IMR-90 (cell line): ENCODE results near the gene BPIFB2. TPM values are rescaled to one million over a fixed set of nuclear protein-coding genes. Genes with fewer than 3 reads are reported as not detected.
"Not testable (repeated sequence)": the region's sequence is repeated elsewhere in the genome, so short reads cannot be mapped to it uniquely, and the experiment has no call there.

Source experiments
- ATAC-seq: fragments of 200-7000 bp; cut with Tn5 transposase; 2 replicates; pipeline ENCODE4 v1.9.1; 2020; ENCODE audit warnings: low read depth, mild to moderate bottlenecking, moderate library complexity
- BruUV-seq: library from RNA; stranded (reverse); fragments of 400-500 nt; replicated peaks from 2 replicates; lab custom pipeline; 2021; lab: Mats Ljungman, UMichigan
- CTCF ChIA-PET: fragments of 300-600 bp; formaldehyde crosslinking; extraction: SDS; loops from one replicate; lab custom pipeline; 2021; ENCODE audit warnings: antibody characterized with exemption; lab: Yijun Ruan, JAX
- POLR2A ChIA-PET: fragments of 300-600 bp; sonication (Branson Sonifier 250); formaldehyde crosslinking; loops from one replicate; lab custom pipeline; 2022; ENCODE audit warnings: antibody characterized with exemption; ENCODE audit not compliant: unreplicated experiment; lab: Charles Lee
- DNase-seq: peaks from one replicate; pipeline ENCODE4 v3.0.0; 2013
- H2AFZ ChIP-seq: replicated peaks from 2 replicates; pipeline ENCODE3; 2013; ENCODE audit warnings: low read length, mild to moderate bottlenecking; ENCODE audit not compliant: poor library complexity
- H2AK5ac ChIP-seq: 2 replicates; pipeline ENCODE4 v1.6.1; 2013; ENCODE audit warnings: low read depth, low read length, inconsistent platforms
- H2AK9ac ChIP-seq: replicated peaks from 2 replicates; pipeline ENCODE3; 2013; ENCODE audit warnings: mild to moderate bottlenecking, low read depth, low read length, moderate library complexity; ENCODE audit not compliant: poor library complexity
- H2BK120ac ChIP-seq: 2 replicates; pipeline ENCODE4 v1.6.1; 2013; ENCODE audit warnings: low read depth, low read length, inconsistent platforms
- H2BK15ac ChIP-seq: 3 replicates; pipeline ENCODE4 v1.6.1; 2013; ENCODE audit warnings: low read depth, low read length, inconsistent platforms
- H2BK20ac ChIP-seq: 2 replicates; pipeline ENCODE4 v1.6.1; 2013; ENCODE audit warnings: low read depth, mild to moderate bottlenecking, inconsistent platforms, low read length, moderate library complexity
- H2BK5ac ChIP-seq: 2 replicates; pipeline ENCODE4 v1.6.1; 2013; ENCODE audit warnings: mild to moderate bottlenecking, low read depth, low read length, inconsistent platforms; ENCODE audit not compliant: poor library complexity, severe bottlenecking
- H3K14ac ChIP-seq: replicated peaks from 2 replicates; pipeline ENCODE4 v1.6.1; 2013; ENCODE audit warnings: low read depth, low read length, inconsistent platforms
- H3K18ac ChIP-seq: 2 replicates; pipeline ENCODE4 v1.6.1; 2013; ENCODE audit warnings: low read depth, low read length, control low read depth
- H3K23ac ChIP-seq: 2 replicates; pipeline ENCODE4 v1.6.1; 2013; ENCODE audit warnings: low read depth, low read length, inconsistent platforms
- H3K27ac ChIP-seq: 2 replicates; pipeline ENCODE4 v1.5.1; 2013; ENCODE audit warnings: mild to moderate bottlenecking, control low read depth, low read length; ENCODE audit not compliant: insufficient read depth
- H3K27me3 ChIP-seq: 2 replicates; pipeline ENCODE4 v1.6.1; 2013; ENCODE audit warnings: low read length; ENCODE audit not compliant: control insufficient read depth, insufficient read depth
- H3K36me3 ChIP-seq: 2 replicates; pipeline ENCODE4 v1.6.1; 2013; ENCODE audit warnings: low read length, mixed read lengths; ENCODE audit not compliant: control insufficient read depth, insufficient read depth
- H3K4ac ChIP-seq: 2 replicates; pipeline ENCODE4 v1.6.1; 2013; ENCODE audit warnings: low read depth, low read length, inconsistent platforms
- H3K4me1 ChIP-seq: 2 replicates; pipeline ENCODE4 v1.6.1; 2013; ENCODE audit warnings: low read length, mixed read lengths; ENCODE audit not compliant: control insufficient read depth, insufficient read depth
- H3K4me2 ChIP-seq: 2 replicates; pipeline ENCODE4 v1.6.1; 2013; ENCODE audit warnings: low read depth, mild to moderate bottlenecking, control low read depth, low read length, moderate library complexity
- H3K4me3 ChIP-seq: 2 replicates; pipeline ENCODE4 v1.5.1; 2013; ENCODE audit warnings: low read depth, mild to moderate bottlenecking, control low read depth, low read length, moderate library complexity; ENCODE audit not compliant: insufficient read depth
- H3K56ac ChIP-seq: 2 replicates; pipeline ENCODE4 v1.6.1; 2013; ENCODE audit warnings: low read length, inconsistent platforms; ENCODE audit not compliant: insufficient read depth; ENCODE audit errors: extremely low read depth
- H3K79me1 ChIP-seq, 2 experiments: 2 replicates each; pipeline ENCODE4 v1.6.1; 2013; ENCODE audit warnings: low read length in 2 of 2, inconsistent platforms in 1 of 2, low read depth in 1 of 2
- H3K9ac ChIP-seq: 2 replicates; pipeline ENCODE4 v1.6.1; 2013; ENCODE audit warnings: low read depth, low read length, control low read depth
- H3K9me1 ChIP-seq: 2 replicates; pipeline ENCODE4 v1.6.1; 2013; ENCODE audit warnings: low read length, inconsistent platforms; ENCODE audit not compliant: insufficient read depth
- H3K9me3 ChIP-seq: 2 replicates; pipeline ENCODE4 v1.6.1; 2013; ENCODE audit warnings: low read length; ENCODE audit not compliant: control insufficient read depth, insufficient read depth
- H4K20me1 ChIP-seq: 2 replicates; pipeline ENCODE4 v1.6.1; 2013; ENCODE audit warnings: low read length, inconsistent platforms; ENCODE audit not compliant: insufficient read depth
- H4K5ac ChIP-seq: 2 replicates; pipeline ENCODE4 v1.6.1; 2013; ENCODE audit warnings: mild to moderate bottlenecking, low read depth, low read length, control low read depth
- H4K8ac ChIP-seq, 2 experiments: 2 replicates each; pipeline ENCODE4 v1.6.1; 2013; ENCODE audit warnings: low read depth in 2 of 2, low read length in 2 of 2, control low read depth in 1 of 2, inconsistent platforms in 1 of 2
- H4K91ac ChIP-seq: 2 replicates; pipeline ENCODE4 v1.6.1; 2013; ENCODE audit warnings: low read depth, low read length, inconsistent platforms; ENCODE audit not compliant: insufficient read depth
- CHD1 ChIP-seq: IDR thresholded peaks from 2 replicates; pipeline ENCODE4 v1.6.1; 2012; ENCODE audit warnings: low read depth, low read length, improper control_type of control experiment
- RCOR1 ChIP-seq: IDR thresholded peaks from 2 replicates; pipeline ENCODE4 v1.6.1; 2012; ENCODE audit warnings: mild to moderate bottlenecking, low read length, improper control_type of control experiment; ENCODE audit not compliant: insufficient replicate concordance
- WGBS, 2 experiments: methylation state at CpG; one replicate each; pipeline versions ENCODE4 v1.1.5 to v1.1.7; 2013; ENCODE audit warnings: missing lambda C conversion rate in 2 of 2; ENCODE audit not compliant: insufficient read length in 1 of 2; ENCODE audit errors: extremely low coverage in 2 of 2; 5-methylcytosine and 5-hydroxymethylcytosine counted together
- dilution Hi-C: fragments of 300-500 bp; cut with HindIII; formaldehyde crosslinking; loops from one replicate; pipeline ENCODE4 v1.14.3; 2018; ENCODE audit warnings: low sequenced_read_pairs; ENCODE audit not compliant: unreplicated experiment
- in situ Hi-C: fragments of 300-500 bp; cut with MboI; formaldehyde crosslinking; loops from 3 replicates; pipeline ENCODE4 v1.14.3; 2019; ENCODE audit warnings: low sequenced_read_pairs, inconsistent platforms, mixed read lengths
- intact Hi-C: fragments of 100-400 bp; cut with micrococcal nuclease; formaldehyde crosslinking; loops from 2 replicates; pipeline ENCODE4 v1.10.0; 2022
- polyA plus RNA-seq, 3 experiments: library from polyadenylated mRNA; depleted of rRNA; stranded (reverse); fragments of >200 nt; gene quantifications; 2 replicates each; pipeline ENCODE4 v1.2.3, GENCODE V29; 2012; ENCODE audit warnings: low replicate concordance in 1 of 3
- total RNA-seq: library from RNA; depleted of rRNA; stranded (reverse); fragments of >200 nt; gene quantifications from 2 replicates; pipeline ENCODE4 v1.2.3, GENCODE V29; 2012
- TF ChIP-seq, protein P1 (sequence below): fragments of 150-350 bp; IDR thresholded peaks from 2 replicates; pipeline ENCODE4 v1.6.1; 2016; ENCODE audit warnings: low read depth, mild to moderate bottlenecking, low read length, moderate library complexity, borderline replicate concordance

Gene BPIFB2
- total and polyA plus RNA-seq, 2 of the 4 experiments (the other 2 are of a cell fraction) = not detected

DNA sequence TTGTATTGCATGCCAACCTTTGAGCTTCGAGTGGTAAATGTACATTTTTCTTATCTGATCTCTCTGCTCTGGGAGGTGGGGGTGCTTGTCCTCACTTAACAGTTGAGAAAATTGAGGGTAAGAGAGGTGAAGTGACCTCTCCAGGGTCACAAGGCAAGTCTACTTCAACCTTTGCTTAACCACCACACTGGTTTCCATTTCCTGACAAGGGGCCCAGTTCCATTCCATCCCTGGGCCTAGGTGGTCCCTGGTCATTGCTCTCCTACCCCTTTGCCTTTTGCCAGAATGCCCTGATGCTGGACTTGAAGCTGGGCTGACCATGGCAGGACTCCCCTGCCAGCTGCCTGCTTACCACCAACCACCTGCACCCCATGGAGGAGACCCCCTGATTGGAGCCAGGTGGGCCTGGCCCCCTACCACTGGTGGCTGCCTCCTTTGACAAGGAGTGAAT lies 36.3 kb downstream of the BPIFB2 start:
- no TSS peak for BruUV-seq
- H2AK9ac ChIP-seq = no peak overlapping the region
- ChIA-PET POLR2A (no interaction called here), CTCF (no interaction called here)
- no peak overlapping the region for H3K56ac ChIP-seq
- no peaks in the 10 kb centered on the region for H3K79me1 ChIP-seq
- H3K18ac ChIP-seq = no peak overlapping the region
- no peak overlapping the region for H3K4me2 ChIP-seq
- H3K4ac ChIP-seq = no peak overlapping the region
- no peaks in the 10 kb centered on the region for H3K36me3 ChIP-seq
- no peak overlapping the region for H4K91ac ChIP-seq
- no peaks in the 10 kb centered on the region for H3K27me3 ChIP-seq
- no peak overlapping the region for H2BK20ac ChIP-seq
- in situ Hi-C loops = no loop called here
- no peaks in the 10 kb centered on the region for H3K9me1 ChIP-seq
- no CpG with 5 or more reads among the region's 1 CpG for WGBS, 2 experiments
- H3K27ac ChIP-seq = no peak overlapping the region
- H4K5ac ChIP-seq = no peak overlapping the region
- no peak overlapping the region for H3K23ac ChIP-seq
- H4K8ac ChIP-seq = no peak overlapping the region
- DNase-seq (no peak), ATAC-seq (no peak)
- H3K4me1 ChIP-seq = no peaks in the 10 kb centered on the region
- no peak for TF ChIP-seq CHD1
- TF ChIP-seq, protein P1, sequence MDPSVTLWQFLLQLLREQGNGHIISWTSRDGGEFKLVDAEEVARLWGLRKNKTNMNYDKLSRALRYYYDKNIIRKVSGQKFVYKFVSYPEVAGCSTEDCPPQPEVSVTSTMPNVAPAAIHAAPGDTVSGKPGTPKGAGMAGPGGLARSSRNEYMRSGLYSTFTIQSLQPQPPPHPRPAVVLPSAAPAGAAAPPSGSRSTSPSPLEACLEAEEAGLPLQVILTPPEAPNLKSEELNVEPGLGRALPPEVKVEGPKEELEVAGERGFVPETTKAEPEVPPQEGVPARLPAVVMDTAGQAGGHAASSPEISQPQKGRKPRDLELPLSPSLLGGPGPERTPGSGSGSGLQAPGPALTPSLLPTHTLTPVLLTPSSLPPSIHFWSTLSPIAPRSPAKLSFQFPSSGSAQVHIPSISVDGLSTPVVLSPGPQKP = no peak
- no peak for TF ChIP-seq RCOR1
- H2BK5ac ChIP-seq = no peak overlapping the region
- intact Hi-C loops = no loop called here
- H2BK15ac ChIP-seq = no peak overlapping the region
- no peak overlapping the region for H2BK120ac ChIP-seq
- no peak overlapping the region for H3K9ac ChIP-seq
- H3K9me3 ChIP-seq = 0 out of 2 replicates have a peak, but pooled peaks cover 2% of the 10 kb centered on the region
- no peaks in the 10 kb centered on the region for H4K20me1 ChIP-seq
- dilution Hi-C loops = no loop called here
- no peak overlapping the region for H3K4me3 ChIP-seq
- H3K14ac ChIP-seq = no peak overlapping the region
- no peak overlapping the region for H2AFZ ChIP-seq
- no peak overlapping the region for H2AK5ac ChIP-seq

DNA sequence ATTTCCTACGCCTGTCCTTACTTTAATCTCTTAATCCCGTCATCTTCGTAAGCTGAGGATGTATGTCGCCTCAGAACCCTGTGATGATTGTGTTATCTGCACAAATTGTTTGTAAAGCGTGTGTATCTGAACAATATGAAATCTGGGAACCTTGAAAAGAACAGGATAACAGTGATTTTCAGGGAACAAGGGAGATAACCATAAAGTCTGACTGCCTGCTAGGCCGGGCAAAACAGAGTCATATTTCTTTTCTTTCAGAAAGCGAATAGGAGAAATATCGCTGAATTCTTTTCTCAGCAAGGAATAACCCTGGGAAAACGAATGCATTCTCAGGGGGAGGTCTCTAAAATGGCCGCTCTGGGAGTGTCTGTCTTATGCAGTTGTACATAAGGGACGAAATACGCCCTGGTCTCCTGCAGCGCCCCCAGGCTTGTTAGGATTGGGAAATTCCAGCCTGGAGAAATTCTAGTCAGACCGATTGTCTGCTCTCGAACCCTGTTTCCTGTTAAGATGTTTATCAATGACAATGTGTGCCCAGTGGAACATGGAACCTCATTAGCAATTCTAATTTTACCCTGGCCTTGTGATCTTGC lies 37.7 kb downstream of the BPIFB2 start:
- H3K4me1 ChIP-seq, H4K8ac ChIP-seq, H3K9me1 ChIP-seq, H3K4ac ChIP-seq, H2BK20ac ChIP-seq, H3K79me1 ChIP-seq, H3K56ac ChIP-seq, in situ Hi-C loops, H4K20me1 ChIP-seq, H3K36me3 ChIP-seq, H3K9ac ChIP-seq, H3K14ac ChIP-seq, H2AFZ ChIP-seq, H3K4me2 ChIP-seq, H3K9me3 ChIP-seq, H2AK5ac ChIP-seq, ATAC-seq, H3K4me3 ChIP-seq, H4K5ac ChIP-seq, intact Hi-C loops, DNase-seq, H2BK120ac ChIP-seq, H2BK15ac ChIP-seq, BruUV-seq, H3K27me3 ChIP-seq, H4K91ac ChIP-seq, POLR2A ChIA-PET, CTCF ChIA-PET, H2AK9ac ChIP-seq, dilution Hi-C loops, H3K18ac ChIP-seq, H3K27ac ChIP-seq, H2BK5ac ChIP-seq, H3K23ac ChIP-seq: not testable (repeated sequence)
- 47% methylated on average over 5 of the region's 15 CpGs; no CpG with 5 or more reads in 1 of the 2 experiments for WGBS, 2 experiments
